H7 (cell line): ENCODE results near the gene CTSV. TPM values are rescaled to one million over a fixed set of nuclear protein-coding genes. Genes with fewer than 3 reads are reported as not detected.
"Not testable (repeated sequence)": the region's sequence is repeated elsewhere in the genome, so short reads cannot be mapped to it uniquely, and the experiment has no call there.

ENCODE experiments used
- DNase-seq: peaks from one replicate; pipeline ENCODE4 v3.0.0; 2012
- H3K27me3 ChIP-seq: 2 replicates; pipeline ENCODE4 v1.6.0; 2011; ENCODE audit warnings: mild to moderate bottlenecking, low read length; ENCODE audit not compliant: control insufficient read depth, insufficient read depth
- H3K36me3 ChIP-seq: replicated peaks from 2 replicates; pipeline ENCODE4 v1.5.1; 2011; ENCODE audit warnings: low read length; ENCODE audit not compliant: control insufficient read depth, insufficient read depth
- H3K4me3 ChIP-seq: 2 replicates; pipeline ENCODE4 v1.5.1; 2011; ENCODE audit warnings: low read depth, mild to moderate bottlenecking, control low read depth, low read length, moderate library complexity; ENCODE audit not compliant: insufficient read depth
- total RNA-seq: library from RNA; depleted of rRNA; stranded (reverse); fragments of >200 nt; shearing (Covaris generic); gene quantifications from 2 replicates; pipeline ENCODE4 v1.2.3, GENCODE V29; 2014

Gene CTSV
- total RNA-seq, 1 experiment from 2014 or later = 50.5 TPM

DNA sequence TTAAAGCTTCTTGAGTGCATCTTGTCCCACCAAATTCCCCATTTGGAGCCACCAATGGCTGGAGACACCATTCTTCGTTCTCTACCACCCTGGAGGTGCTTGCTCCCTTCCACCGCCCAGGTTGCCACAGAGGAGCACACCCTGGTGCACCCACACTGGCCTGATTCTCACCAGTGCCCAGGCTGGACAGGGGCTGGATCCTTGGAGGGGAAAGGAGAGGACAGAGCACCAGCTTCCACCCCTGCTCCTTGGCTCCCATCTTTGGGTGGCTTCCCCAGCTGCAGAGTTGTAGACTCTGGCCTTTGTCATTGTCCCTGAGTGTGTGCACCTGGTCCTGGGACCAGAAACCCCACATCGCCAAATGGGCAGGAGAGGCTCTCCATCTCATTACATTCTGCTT lies 21.9 kb upstream of the CTSV start:
- Histone ChIP-seq H3K36me3 (no peaks in the 10 kb centered on the region), H3K4me3 (no peak overlapping the region), H3K27me3 (no peaks in the 10 kb centered on the region)
- no peak for DNase-seq

DNA sequence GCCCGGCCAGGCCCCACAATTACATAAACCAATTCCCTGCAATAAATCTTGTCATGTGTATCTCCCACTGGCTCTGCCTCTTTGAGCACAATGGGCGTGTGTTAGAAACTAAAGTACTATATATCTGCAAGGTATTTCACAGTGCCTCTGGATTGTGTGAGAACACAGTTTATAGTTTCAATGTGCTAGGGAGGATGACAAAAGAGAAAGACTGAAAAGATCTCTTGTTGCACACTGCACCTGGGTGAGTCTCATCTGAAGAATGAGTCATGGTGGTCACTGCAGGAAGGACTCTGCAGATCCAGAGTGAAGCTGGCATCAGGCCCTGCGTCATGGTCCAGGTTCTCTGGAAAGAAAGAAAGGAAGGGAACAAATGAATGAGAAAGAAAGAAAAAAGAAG lies 20.7 kb upstream of the CTSV start:
- Histone ChIP-seq H3K4me3 (no peak overlapping the region), H3K36me3 (no peaks in the 10 kb centered on the region), H3K27me3 (no peaks in the 10 kb centered on the region)
- DNase-seq = no peak

DNA sequence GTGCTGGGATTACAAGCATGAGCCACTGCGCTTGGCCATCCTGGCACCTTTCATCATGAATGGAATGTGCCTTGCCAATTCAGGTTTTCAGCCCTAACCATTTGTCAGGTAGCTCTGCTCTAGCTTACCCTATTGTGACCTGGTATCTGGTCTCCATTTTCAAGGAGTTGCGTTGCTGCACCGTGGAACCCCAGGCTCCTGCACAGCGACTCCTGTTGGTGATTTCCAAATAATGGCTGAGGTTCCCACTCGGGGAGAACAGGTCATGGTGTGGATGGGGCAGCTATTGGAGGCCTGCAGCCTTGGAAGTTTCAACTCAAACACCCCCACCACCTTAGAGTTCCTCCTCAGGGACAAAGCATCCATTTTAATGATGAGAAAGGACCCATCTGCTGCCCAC lies 18.7 kb upstream of the CTSV start:
- no peaks in the 10 kb centered on the region for H3K27me3 ChIP-seq
- DNase-seq = peak; percentile 31
- no peak overlapping the region for H3K4me3 ChIP-seq
- H3K36me3 ChIP-seq = no peaks in the 10 kb centered on the region

DNA sequence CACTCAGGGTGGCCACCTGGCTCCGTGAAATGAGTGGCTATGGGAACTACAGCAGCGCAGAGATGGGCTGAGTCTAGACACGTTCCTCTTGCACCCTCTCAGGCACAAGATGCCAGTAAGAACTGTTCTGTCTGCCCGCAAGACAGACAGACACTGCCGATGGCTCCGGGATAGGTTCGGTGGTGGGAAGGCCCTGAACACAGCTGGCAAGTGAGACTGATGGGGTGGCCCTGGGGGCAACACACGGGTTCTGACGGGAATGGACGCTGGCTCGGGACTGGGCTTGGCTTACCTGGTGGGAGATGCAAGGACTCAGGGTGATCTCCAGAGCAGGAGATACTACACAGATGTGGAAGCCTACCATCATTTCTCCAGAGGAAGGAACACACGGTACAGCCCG lies 16.9 kb upstream of the CTSV start:
- not testable (repeated sequence) for H3K27me3 ChIP-seq, H3K4me3 ChIP-seq, DNase-seq, H3K36me3 ChIP-seq

DNA sequence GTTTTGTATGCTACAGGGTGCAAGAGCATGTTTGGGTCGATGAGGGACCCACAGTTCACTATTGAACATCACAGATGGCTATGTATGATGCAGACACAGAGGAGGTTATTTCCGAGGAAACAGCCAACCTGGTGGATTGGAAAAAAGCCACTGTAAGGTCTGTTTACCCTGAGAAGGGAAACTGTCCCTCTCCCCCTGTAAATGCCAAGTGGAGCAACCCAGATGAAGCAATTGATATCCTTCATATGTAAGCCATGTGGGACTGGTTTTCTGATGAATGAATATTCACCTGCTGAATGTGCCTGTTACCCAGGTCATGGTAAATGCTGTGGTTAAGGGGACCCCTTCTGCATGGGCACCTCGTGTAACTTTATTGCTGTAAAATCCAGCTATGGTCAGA lies 14.8 kb upstream of the CTSV start:
- Histone ChIP-seq H3K4me3 (no peak overlapping the region), H3K27me3 (no peaks in the 10 kb centered on the region), H3K36me3 (no peaks in the 10 kb centered on the region)
- DNase-seq = no peak

DNA sequence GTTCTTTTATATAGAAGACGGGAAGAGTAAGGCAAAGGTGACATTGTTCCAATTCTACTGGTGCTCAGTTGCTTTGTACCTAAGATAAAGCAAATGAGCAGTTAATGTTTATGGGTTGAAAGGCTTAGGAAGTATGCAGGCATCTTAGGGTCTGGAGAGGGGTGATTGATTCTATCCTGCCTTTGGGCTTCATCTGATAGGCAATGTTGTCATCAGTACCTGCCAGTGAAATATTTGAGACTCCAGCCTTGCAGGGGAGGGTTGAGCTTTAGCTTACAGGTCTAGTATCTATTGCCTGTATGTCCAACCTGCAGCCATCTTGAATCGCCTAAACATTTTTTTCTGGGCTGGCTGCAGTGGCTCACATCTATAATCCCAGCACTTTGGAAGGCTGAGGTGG lies 13.8 kb upstream of the CTSV start:
- no peak for DNase-seq
- H3K27me3 ChIP-seq = no peaks in the 10 kb centered on the region
- H3K4me3 ChIP-seq = no peak overlapping the region
- no peaks in the 10 kb centered on the region for H3K36me3 ChIP-seq

DNA sequence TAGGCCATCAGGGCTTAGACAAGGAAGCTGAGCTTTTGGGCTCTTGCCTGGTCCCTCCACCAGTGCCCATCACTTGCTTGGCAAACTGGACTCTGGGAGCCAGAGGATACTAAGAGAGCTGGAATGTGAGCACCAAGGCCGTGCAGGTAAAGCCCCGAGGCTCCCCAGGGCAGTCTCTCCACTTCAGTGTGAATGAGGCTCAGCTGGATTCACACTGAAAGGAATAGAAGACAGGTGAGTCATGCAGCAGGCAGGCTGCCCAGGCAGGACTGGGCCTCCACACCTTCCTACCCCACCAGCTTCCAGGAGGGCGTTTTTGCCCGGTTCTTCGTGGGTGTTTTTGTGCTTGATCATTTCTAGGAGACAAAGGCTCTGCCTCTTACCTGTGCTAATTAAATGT lies 7.3 kb upstream of the CTSV start:
- DNase-seq = peak; percentile 50
- Histone ChIP-seq H3K4me3 (no peak overlapping the region), H3K36me3 (no peaks in the 10 kb centered on the region), H3K27me3 (no peaks in the 10 kb centered on the region; the same call in 1 of the 2 replicates)

DNA sequence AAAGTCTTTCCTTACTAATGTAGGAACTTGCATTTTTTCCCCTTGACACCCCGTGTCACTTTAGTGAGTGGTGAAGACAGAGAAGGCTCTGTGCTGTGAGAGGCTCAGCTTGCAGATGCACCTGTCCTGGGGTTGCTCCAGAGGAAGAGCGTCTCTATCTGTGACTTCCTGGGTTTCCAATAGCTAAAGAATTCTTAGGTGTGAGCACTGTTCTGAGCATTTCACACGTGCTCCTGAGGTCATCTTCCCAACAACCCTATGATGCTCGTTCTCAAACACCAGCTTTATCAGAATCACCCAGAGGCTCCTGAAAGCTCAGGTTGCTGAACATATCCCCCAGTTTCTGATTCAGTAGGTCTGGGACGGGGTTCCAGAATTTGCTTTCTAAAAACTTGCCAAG lies 6.4 kb upstream of the CTSV start:
- H3K27me3 ChIP-seq = no peaks in the 10 kb centered on the region; the same call in 1 of the 2 replicates
- no peak for DNase-seq
- no peak overlapping the region for H3K4me3 ChIP-seq
- H3K36me3 ChIP-seq = no peaks in the 10 kb centered on the region

DNA sequence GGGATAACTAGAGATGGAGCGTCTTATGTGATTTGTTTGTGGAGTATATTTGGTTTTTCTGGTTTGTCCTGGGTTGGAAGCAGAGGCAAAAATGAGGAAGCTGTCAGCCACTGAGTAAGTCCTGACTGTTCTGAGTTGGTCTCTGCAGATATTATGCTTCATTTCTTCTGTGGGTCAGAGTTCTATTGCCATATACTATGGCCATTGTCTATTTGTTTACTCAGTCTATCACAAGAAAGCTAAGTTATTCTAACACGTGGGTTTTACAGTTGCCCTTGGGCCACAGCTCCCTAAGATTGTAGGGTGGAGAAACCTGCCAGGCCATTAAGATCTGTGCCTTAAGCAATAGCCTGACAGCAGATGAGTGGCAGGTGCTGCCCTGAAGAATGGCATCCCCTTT lies 3.0 kb upstream of the CTSV start:
- H3K36me3 ChIP-seq = peaks cover 8% of the 10 kb centered on the region
- peaks cover 13% of the 10 kb centered on the region for H3K27me3 ChIP-seq
- no peak for DNase-seq
- H3K4me3 ChIP-seq = no peak overlapping the region

DNA sequence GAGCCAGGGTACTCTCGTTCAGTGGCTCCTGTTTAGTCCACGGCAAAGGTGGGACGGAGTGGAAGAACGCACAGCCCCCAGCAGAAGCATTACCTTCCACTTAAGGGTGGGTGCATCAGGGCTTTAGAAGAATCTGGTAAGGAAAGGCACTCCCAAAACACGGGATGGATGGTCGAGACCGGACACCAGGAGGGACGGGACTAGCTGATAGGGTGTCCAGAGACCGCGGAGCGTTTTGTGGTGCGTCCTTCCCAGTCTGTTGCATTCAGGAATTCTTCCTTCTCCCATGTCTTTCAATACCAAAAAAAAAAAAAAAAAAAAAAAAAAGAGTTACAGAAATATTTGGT lies 545 bp upstream of the CTSV start:
- peak overlapping the region; percentile 72 for H3K4me3 ChIP-seq
- H3K36me3 ChIP-seq = peaks cover 16% of the 10 kb centered on the region
- peaks cover 13% of the 10 kb centered on the region for H3K27me3 ChIP-seq
- peak; percentile 67 for DNase-seq

DNA sequence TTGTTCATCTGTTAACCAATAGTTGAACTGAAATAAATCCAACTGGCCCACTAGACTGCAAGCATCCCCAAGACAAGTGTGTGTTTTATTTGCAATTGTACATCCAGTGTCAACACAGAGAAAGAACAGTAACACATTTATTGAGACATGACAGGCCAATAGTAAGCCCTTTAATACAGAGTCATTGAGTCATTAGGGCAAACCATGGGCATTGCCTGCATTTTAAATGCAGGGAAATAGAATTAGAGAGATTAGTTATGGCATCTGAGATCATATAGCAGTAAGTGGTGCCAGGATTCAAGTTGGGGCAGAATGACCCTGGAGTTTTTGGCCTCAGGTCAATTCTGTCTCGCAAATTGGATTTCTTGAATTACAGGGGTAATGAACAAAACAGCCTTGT lies 15.4 kb downstream of the CTSV start:
- not testable (repeated sequence) for H3K36me3 ChIP-seq, H3K4me3 ChIP-seq, DNase-seq, H3K27me3 ChIP-seq

DNA sequence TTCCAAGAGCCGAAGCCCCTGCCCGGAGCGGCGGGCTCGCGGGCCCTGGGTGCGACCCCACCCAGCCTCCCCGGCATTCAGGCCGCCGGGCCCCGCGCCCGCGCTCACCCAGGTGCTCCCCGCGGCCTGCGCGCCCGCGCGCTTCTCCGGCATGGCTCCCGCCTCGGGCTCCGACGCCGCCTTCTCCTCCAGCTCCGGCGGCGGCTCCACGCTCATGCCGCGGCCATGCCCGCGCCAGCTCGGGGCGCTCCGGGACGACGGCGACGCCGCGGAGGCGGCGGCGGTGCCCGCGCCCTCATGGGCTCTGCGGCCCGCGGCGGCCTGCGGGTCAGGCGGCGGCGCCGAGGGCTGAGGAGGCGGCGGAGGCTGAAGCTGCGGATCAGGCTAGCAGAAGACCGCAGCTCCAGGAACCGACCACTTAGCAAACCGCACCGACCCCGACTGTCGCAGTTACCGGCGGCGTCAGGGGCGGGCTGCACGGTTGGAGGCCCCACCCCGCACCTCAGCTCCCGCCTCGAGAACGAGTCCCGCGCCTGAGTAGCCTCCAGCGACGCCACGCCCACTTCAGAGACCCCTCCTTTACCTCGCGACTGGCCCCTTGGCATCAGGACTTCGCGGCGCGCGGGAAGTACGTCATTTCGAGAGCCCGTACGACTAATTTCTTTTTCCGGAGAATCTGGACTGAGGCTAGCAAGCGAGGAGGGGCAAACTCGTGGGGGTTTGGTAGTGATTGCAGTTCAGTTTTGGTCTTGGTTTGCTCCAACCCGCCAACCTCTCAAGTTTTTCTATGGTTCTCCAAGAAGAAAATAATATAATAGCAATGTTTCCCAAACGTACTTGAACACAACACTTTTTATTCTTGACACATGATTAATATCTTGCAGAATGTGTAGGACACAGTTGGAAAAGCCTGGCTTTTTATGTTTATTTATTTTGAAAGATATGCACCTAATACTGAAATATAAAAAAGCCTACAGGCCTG lies 25.5 kb downstream of the CTSV start:
- DNase-seq = peak; percentile 82
- peak overlapping the region; percentile 56 for H3K4me3 ChIP-seq
- H3K36me3 ChIP-seq, H3K27me3 ChIP-seq: not testable (repeated sequence)

DNA sequence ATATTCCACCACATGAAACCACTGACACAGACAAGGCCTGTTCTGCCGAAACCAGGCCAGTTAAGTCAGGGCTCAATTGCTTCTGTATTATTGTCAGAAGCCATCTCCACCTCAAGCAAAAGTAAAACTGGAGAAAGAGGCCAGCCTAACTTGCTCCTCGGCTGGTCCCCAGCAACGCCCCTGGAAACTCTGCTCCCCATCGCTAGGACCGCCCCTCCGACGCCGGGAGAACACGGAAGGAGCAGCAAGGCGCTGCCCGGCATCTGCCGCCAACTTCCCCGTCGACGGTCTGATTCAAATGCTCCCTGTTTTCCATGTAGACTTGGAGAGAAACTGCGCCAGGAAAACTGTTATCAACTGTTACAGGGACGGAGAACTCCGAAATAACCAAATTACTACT lies 26.3 kb downstream of the CTSV start:
- H3K36me3 ChIP-seq, H3K27me3 ChIP-seq: not testable (repeated sequence)
- peak; percentile 5 for DNase-seq
- H3K4me3 ChIP-seq = peak overlapping the region; percentile 56

DNA sequence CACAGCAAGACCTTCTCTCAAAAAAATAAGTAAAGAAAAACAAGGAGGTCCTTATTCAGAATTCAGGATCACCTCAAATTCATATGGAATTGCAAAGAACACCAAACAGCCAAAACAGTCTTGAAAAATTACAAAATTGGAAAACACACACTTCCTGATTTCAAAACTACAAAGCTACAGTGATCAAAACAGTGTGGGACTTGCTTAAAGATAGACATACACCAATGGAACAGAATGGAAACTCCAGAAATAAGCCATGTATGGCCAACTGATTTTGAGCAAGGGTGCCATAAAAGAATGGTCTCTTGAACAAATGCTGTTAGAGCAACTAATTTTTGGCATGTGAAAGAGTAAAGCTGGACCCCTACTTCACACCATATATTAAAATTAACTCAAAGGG lies 36.7 kb downstream of the CTSV start:
- H3K4me3 ChIP-seq, H3K36me3 ChIP-seq, DNase-seq, H3K27me3 ChIP-seq: not testable (repeated sequence)

DNA sequence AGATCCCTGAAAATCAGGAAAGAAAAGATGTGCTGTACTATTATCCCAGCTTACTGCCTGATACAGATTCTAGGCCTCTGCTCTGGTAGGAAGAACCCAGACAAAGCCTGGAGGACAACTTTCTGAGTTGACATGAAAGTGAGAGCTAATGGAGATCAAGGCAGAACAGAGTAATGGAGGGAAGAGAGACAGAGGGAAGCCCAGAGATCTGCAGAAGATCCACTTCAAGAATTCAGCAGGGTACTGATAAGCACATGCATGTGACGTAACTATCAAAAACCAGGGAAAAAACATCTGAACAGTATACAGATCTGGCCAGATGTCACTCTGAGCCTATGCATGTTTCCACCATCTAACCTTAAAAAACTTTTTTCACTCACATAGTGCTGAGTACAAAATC lies 37.6 kb downstream of the CTSV start:
- not testable (repeated sequence) for H3K36me3 ChIP-seq, DNase-seq, H3K27me3 ChIP-seq, H3K4me3 ChIP-seq
